Endothelial cell of umbilical vein (primary cell): ENCODE results near the gene NDUFA7. TPM values are rescaled to one million over a fixed set of nuclear protein-coding genes. Genes with fewer than 3 reads are reported as not detected.

Experiments used
- BruUV-seq: library from RNA; stranded (reverse); fragments of 400-500 nt; replicated peaks from 2 replicates; lab custom pipeline; 2021; lab: Mats Ljungman, UMichigan
- CTCF ChIA-PET: fragments of 300-600, 350-600 bp; sonication (Branson Sonifier 250); formaldehyde crosslinking; loops from one replicate; lab custom pipeline; 2021; ENCODE audit warnings: antibody characterized with exemption, inconsistent platforms; lab: Charles Lee
- POLR2A ChIA-PET: fragments of 300-600, 350-600 bp; sonication (Branson Sonifier 250); formaldehyde crosslinking; loops from one replicate; lab custom pipeline; 2021; ENCODE audit warnings: antibody characterized with exemption, inconsistent platforms; lab: Charles Lee
- DNase-seq: peaks from one replicate; pipeline ENCODE4 v3.0.0-alpha.2; 2011; ENCODE audit warnings: low read depth, low spot score
- FAIRE-seq: peaks from 2 replicates; lab custom pipeline; 2011; peaks lifted over from hg19 to GRCh38; lab: Jason Lieb, UNC
- H2AFZ ChIP-seq: 2 replicates; pipeline ENCODE4 v1.6.0; 2012; ENCODE audit warnings: low read depth, low read length, control low read depth, inconsistent platforms
- H3K27ac ChIP-seq: 2 replicates; pipeline ENCODE4 v1.5.1; 2011; ENCODE audit warnings: low read depth, mild to moderate bottlenecking, control low read depth, low read length, moderate library complexity; ENCODE audit not compliant: insufficient read depth
- H3K27me3 ChIP-seq, 2 experiments: 2 replicates each; pipeline versions ENCODE4 v1.6.0 to v1.6.1; 2011; ENCODE audit warnings: low read length in 2 of 2, mixed read lengths in 1 of 2; ENCODE audit not compliant: control insufficient read depth in 2 of 2, insufficient read depth in 2 of 2
- H3K36me3 ChIP-seq, 2 experiments: 2 replicates in 1 of 2; 3 replicates in 1 of 2; pipeline ENCODE4 v1.5.1; 2011; ENCODE audit warnings: low read length in 2 of 2, mild to moderate bottlenecking in 1 of 2, moderate library complexity in 1 of 2; ENCODE audit not compliant: control insufficient read depth in 2 of 2, insufficient read depth in 2 of 2; ENCODE audit errors: extremely low read depth in 1 of 2
- H3K4me1 ChIP-seq: 3 replicates; pipeline ENCODE4 v1.5.1; 2011; ENCODE audit warnings: mild to moderate bottlenecking, low read length; ENCODE audit not compliant: control insufficient read depth, insufficient read depth; ENCODE audit errors: extremely low read depth
- H3K4me2 ChIP-seq: 2 replicates; pipeline ENCODE4 v1.6.1; 2011; ENCODE audit warnings: low read length, control low read depth, mixed read lengths; ENCODE audit not compliant: insufficient read depth
- H3K4me3 ChIP-seq, 3 experiments: fragments of 200-600 bp in 1 of 3; sonication (generic), shearing (Covaris generic) in 1 of 3; replicated peaks in 1 of 3; 2 replicates each; pipeline ENCODE4 v1.5.1; 2011 to 2016; ENCODE audit warnings: control low read depth in 3 of 3, low read length in 3 of 3, mild to moderate bottlenecking in 2 of 3, inconsistent platforms in 1 of 3, low read depth in 1 of 3, moderate library complexity in 1 of 3; ENCODE audit not compliant: insufficient read depth in 1 of 3
- H3K79me2 ChIP-seq: 2 replicates; pipeline ENCODE4 v1.6.0; 2012; ENCODE audit warnings: low read length, inconsistent platforms; ENCODE audit not compliant: control insufficient read depth, insufficient read depth
- H3K9ac ChIP-seq: replicated peaks from 2 replicates; pipeline ENCODE3; 2011; ENCODE audit warnings: low read length, control low read depth; ENCODE audit not compliant: insufficient read depth; ENCODE audit errors: extremely low read depth
- H3K9me1 ChIP-seq: replicated peaks from 3 replicates; pipeline ENCODE4 v1.6.0; 2011; ENCODE audit warnings: mild to moderate bottlenecking, low read length; ENCODE audit not compliant: control insufficient read depth, insufficient read depth; ENCODE audit errors: extremely low read depth
- H3K9me3 ChIP-seq: replicated peaks from 2 replicates; pipeline ENCODE4 v1.5.1; 2012; ENCODE audit warnings: low read length, inconsistent platforms; ENCODE audit not compliant: control insufficient read depth, insufficient read depth
- H4K20me1 ChIP-seq: replicated peaks from 2 replicates; pipeline ENCODE3; 2011; ENCODE audit warnings: mild to moderate bottlenecking, low read length; ENCODE audit not compliant: control insufficient read depth, insufficient read depth; ENCODE audit errors: extremely low read depth
- CTCF ChIP-seq, 2 donors: IDR thresholded peaks; 1 replicate in 1 of 2; 2 replicates in 1 of 2; pipeline ENCODE4 v1.5.1; 2011; ENCODE audit warnings: low read length in 2 of 2, mild to moderate bottlenecking in 2 of 2, moderate library complexity in 2 of 2, control low read depth in 1 of 2, inconsistent platforms in 1 of 2, low read depth in 1 of 2; ENCODE audit not compliant: insufficient read depth in 1 of 2; ENCODE audit errors: extremely low read depth in 1 of 2
- EZH2 ChIP-seq: IDR thresholded peaks from 2 replicates; pipeline ENCODE4 v1.6.1; 2012; ENCODE audit warnings: borderline replicate concordance, low read depth, mild to moderate bottlenecking, moderate library complexity, low read length, inconsistent platforms; ENCODE audit not compliant: severe bottlenecking
- FOS ChIP-seq: IDR thresholded peaks from 2 replicates; pipeline ENCODE4 v1.6.1; 2011; ENCODE audit warnings: mild to moderate bottlenecking, low read length, moderate library complexity, borderline replicate concordance; ENCODE audit not compliant: insufficient read depth
- GATA2 ChIP-seq: IDR thresholded peaks from 2 replicates; pipeline ENCODE4 v1.7.0; 2011; ENCODE audit warnings: low read depth, mild to moderate bottlenecking, moderate library complexity, mixed read lengths, low read length; ENCODE audit not compliant: insufficient read length, insufficient read depth
- JUN ChIP-seq: IDR thresholded peaks from 2 replicates; pipeline ENCODE4 v1.6.1; 2011; ENCODE audit warnings: borderline replicate concordance, low read depth; ENCODE audit not compliant: insufficient read length, insufficient read depth
- MAX ChIP-seq: IDR thresholded peaks from 2 replicates; pipeline ENCODE4 v1.6.1; 2011; ENCODE audit not compliant: insufficient read depth, insufficient read length
- MYC ChIP-seq: IDR thresholded peaks from one replicate; pipeline ENCODE4 v1.6.1; 2011; ENCODE audit warnings: mild to moderate bottlenecking, low read depth, low read length
- POLR2A ChIP-seq: IDR thresholded peaks from 2 replicates; pipeline ENCODE4 v1.6.1; 2012; ENCODE audit warnings: low read depth, mild to moderate bottlenecking, control low read depth, low read length
- POLR2AphosphoS5 ChIP-seq: IDR thresholded peaks from 2 replicates; pipeline ENCODE4 v1.6.1; 2012; ENCODE audit warnings: low read depth, mild to moderate bottlenecking, control low read depth, low read length, moderate library complexity; ENCODE audit not compliant: insufficient read depth
- dilution Hi-C: fragments of 300-500 bp; cut with MboI; formaldehyde crosslinking; loops from one replicate; pipeline ENCODE4 v1.15.0; 2019; ENCODE audit warnings: low sequenced_read_pairs; ENCODE audit not compliant: extremely low pct_ligation_motif_present
- intact Hi-C: fragments of 100-400 bp; cut with micrococcal nuclease; formaldehyde crosslinking; loops from one replicate; pipeline ENCODE4 v1.10.0; 2022
- polyA plus RNA-seq, 4 experiments: library from polyadenylated mRNA; depleted of rRNA in 3 of 4; stranded (reverse) in 3 of 4; unstranded in 1 of 4; fragments of >200 nt; gene quantifications; 2 replicates each; pipeline versions ENCODE4 v1.2.1 to v1.2.3, GENCODE V29; 2011 to 2012; ENCODE audit warnings: missing spikeins in 1 of 4
- total RNA-seq: library from RNA; stranded (reverse); gene quantifications from 2 replicates; pipeline ENCODE4 v1.2.3, GENCODE V29; 2021

The NDUFA7 gene
- total and polyA plus RNA-seq, 2 donors (not counting 3 experiments of a cell fraction or from before 2014, with no cell fraction given): 60.2 to 169 TPM

GRCh38 chr19:8338835-8339234 is 17.7 kb upstream of the NDUFA7 start:
- dilution Hi-C loops (no loop called here), intact Hi-C loops (no loop called here)
- no peak overlapping the region for H3K9ac ChIP-seq
- no peak for DNase-seq
- no peak overlapping the region for H2AFZ ChIP-seq
- no peaks in the 10 kb centered on the region for H3K9me1 ChIP-seq
- BruUV-seq: no TSS peak
- POLR2A ChIA-PET: interaction anchor here (0.8 kb wide), 1 partner anchor 79 kb away, joined by 4 read pairs; no protein-coding TSS in a partner anchor
- peaks cover 32% of the 10 kb centered on the region for H3K4me1 ChIP-seq
- H4K20me1 ChIP-seq: no peaks in the 10 kb centered on the region
- H3K79me2 ChIP-seq: no peaks in the 10 kb centered on the region
- CTCF ChIA-PET: interaction anchor here (0.6 to 1.9 kb wide), 2 partner anchors 9 to 225 kb away, joined by 3 to 6 read pairs; no protein-coding TSS in a partner anchor
- H3K4me3 ChIP-seq: no peak overlapping the region
- H3K36me3 ChIP-seq: peaks cover 1 to 6% of the 10 kb centered on the region in 2 experiments
- TF ChIP-seq EZH2: no peak
- no peak for TF ChIP-seq MAX
- TF ChIP-seq GATA2: no peak
- no peak for TF ChIP-seq CTCF (IDR thresholded peaks at IDR 0.05; ENCODE audit: extremely low read depth in 1 of 2, insufficient read depth in 1 of 2, low read depth in 1 of 2, low read length in 2 of 2)
- TF ChIP-seq JUN: no peak
- no peak for TF ChIP-seq MYC
- no peak for TF ChIP-seq POLR2A
- no peak for TF ChIP-seq FOS
- no peak for TF ChIP-seq POLR2AphosphoS5
- no peaks in the 10 kb centered on the region for H3K27me3 ChIP-seq
- no peaks in the 10 kb centered on the region for H3K9me3 ChIP-seq
- FAIRE-seq: no peak
- no peak overlapping the region for H3K27ac ChIP-seq
- no peak overlapping the region for H3K4me2 ChIP-seq
